DOHH2 (cell line): ENCODE results near the gene UBE2K.

ENCODE experiments used
- EZH2phosphoT487 ChIP-seq: fragments of 200-600 bp; sonication (generic); IDR thresholded peaks from 2 replicates; pipeline ENCODE4 v1.6.1; 2017; ENCODE audit warnings: borderline replicate concordance, mild to moderate bottlenecking, antibody characterized with exemption, low read length, moderate library complexity, mixed read lengths
- TF ChIP-seq, protein P1 (sequence below): fragments of 200-600 bp; sonication (generic); IDR thresholded peaks from one replicate; pipeline ENCODE4 v1.5.1; 2014; ENCODE audit warnings: antibody characterized with exemption, mild to moderate bottlenecking, low read depth, low read length; ENCODE audit not compliant: poor library complexity, severe bottlenecking

DNA sequence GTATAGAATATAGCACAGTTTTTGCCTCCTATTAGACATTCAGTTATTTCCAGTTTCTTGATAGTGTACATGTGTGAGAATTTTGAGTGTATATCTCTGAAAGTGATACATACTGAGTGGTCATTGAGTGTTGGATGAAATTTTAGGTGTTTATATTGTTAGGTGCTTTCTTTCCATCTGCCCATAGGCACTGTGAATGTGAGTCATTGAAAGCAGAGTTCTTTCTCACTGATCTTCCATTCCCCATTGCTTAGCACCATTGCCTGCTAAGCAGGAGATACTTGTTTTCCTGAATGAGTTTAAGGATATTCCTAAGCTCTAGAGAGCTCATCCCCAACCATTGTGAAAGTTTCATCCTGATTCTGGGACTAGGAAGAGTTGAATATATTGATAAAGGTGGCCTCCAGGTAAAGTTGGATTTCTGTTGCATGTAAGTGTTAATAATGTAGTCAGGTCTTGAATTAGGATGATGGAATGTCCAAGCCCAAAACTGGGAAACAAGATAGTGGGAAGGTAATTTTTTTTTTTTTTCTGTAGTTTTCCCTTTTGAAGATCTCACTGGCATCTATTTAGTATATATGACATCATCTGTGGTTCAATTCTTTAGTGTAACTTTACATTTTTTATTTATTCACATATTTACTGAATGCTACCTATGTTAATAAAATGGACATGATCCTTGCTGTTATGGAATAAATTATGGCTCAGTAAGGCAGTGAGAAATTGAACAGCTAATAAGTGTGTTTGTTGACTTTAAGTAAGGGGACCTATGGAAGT, 22.1 kb downstream of the UBE2K start:
- TF ChIP-seq, protein P1, sequence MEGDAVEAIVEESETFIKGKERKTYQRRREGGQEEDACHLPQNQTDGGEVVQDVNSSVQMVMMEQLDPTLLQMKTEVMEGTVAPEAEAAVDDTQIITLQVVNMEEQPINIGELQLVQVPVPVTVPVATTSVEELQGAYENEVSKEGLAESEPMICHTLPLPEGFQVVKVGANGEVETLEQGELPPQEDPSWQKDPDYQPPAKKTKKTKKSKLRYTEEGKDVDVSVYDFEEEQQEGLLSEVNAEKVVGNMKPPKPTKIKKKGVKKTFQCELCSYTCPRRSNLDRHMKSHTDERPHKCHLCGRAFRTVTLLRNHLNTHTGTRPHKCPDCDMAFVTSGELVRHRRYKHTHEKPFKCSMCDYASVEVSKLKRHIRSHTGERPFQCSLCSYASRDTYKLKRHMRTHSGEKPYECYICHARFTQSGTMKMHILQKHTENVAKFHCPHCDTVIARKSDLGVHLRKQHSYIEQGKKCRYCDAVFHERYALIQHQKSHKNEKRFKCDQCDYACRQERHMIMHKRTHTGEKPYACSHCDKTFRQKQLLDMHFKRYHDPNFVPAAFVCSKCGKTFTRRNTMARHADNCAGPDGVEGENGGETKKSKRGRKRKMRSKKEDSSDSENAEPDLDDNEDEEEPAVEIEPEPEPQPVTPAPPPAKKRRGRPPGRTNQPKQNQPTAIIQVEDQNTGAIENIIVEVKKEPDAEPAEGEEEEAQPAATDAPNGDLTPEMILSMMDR: no peak
- TF ChIP-seq EZH2phosphoT487: no peak
